ENCODE data around the gene SMURF1. TPM values are rescaled to one million over a fixed set of nuclear protein-coding genes. Genes with fewer than 3 reads are reported as not detected.
"Not testable (repeated sequence)": the region's sequence is repeated elsewhere in the genome, so short reads cannot be mapped to it uniquely, and the experiment has no call there.

The SMURF1 gene
- total RNA-seq, 6 experiments from 2014 or later = 17.8 to 23.4 (median 21.3) TPM

DNA sequence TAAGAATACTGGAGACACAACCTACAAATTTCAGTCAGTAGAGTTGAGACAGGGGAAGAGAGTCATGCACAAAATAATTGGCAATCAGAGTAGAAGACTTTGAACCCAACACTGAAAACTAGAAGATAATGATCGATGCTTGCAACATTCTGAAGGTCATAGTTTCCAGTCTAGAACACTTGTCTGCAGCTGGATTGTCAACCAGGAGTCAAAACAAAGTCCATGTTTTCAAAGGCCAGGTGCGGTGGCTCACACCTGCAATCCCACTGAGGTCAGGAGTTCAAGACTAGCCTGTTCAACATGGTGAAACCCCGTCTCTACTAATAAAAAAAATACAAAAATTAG lies 26.8 kb upstream of the SMURF1 start:
- TF ChIP-seq, protein P1, sequence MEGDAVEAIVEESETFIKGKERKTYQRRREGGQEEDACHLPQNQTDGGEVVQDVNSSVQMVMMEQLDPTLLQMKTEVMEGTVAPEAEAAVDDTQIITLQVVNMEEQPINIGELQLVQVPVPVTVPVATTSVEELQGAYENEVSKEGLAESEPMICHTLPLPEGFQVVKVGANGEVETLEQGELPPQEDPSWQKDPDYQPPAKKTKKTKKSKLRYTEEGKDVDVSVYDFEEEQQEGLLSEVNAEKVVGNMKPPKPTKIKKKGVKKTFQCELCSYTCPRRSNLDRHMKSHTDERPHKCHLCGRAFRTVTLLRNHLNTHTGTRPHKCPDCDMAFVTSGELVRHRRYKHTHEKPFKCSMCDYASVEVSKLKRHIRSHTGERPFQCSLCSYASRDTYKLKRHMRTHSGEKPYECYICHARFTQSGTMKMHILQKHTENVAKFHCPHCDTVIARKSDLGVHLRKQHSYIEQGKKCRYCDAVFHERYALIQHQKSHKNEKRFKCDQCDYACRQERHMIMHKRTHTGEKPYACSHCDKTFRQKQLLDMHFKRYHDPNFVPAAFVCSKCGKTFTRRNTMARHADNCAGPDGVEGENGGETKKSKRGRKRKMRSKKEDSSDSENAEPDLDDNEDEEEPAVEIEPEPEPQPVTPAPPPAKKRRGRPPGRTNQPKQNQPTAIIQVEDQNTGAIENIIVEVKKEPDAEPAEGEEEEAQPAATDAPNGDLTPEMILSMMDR (IDR thresholded peaks at IDR 0.05) = no peak
- no peak for DNase-seq
- Mint-ChIP-seq H3K27ac (no peak overlapping the region), H3K4me1 (ENCODE audit: low read depth) (no peaks in the 10 kb centered on the region), H3K36me3 (ENCODE audit: low read depth) (no peaks in the 10 kb centered on the region), H3K9me3 (no peaks in the 10 kb centered on the region), H3K4me3 (no peak overlapping the region), H3K27me3 (ENCODE audit: insufficient read depth) (peaks cover 18% of the 10 kb centered on the region)

DNA sequence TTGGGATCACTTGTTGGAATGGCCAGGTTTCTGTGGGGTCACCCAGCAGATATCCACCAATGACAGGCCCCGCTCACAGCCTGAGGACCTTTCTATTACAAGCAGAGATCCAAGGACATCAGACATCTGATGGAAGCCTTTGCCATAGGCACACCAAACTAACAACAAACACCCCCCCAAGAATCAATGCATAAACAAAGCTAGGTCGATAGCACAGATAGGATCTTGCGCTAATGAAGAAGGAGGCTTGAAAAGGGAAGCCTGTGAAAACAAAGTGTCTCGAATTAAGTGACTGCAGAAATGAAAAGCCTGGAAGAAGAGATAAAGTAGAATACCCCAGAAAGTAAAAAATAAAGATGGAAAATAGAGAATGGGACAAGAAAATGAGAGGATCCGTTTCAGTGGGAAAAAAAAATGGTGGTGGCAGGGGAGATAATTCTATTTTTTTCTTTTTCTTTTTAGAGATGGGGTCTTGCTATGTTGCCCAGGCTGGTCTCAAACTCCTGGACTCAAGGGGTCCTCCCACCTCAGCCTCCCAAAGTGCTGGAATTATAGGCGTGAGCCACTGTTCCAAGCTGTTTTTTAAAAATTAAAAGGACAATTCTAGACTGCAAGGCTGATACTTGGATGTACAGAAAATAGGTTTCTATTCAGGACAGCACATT lies 26.3 kb upstream of the SMURF1 start:
- H3K4me3 Mint-ChIP-seq = no peak overlapping the region
- TF ChIP-seq, protein P1 (IDR thresholded peaks at IDR 0.05) = no peak
- H3K9me3 Mint-ChIP-seq = no peaks in the 10 kb centered on the region
- DNase-seq = no peak
- H3K4me1 Mint-ChIP-seq (ENCODE audit: low read depth) = no peaks in the 10 kb centered on the region
- peaks cover 18% of the 10 kb centered on the region for H3K27me3 Mint-ChIP-seq (ENCODE audit: insufficient read depth)
- no peaks in the 10 kb centered on the region for H3K36me3 Mint-ChIP-seq (ENCODE audit: low read depth)
- H3K27ac Mint-ChIP-seq = no peak overlapping the region

DNA sequence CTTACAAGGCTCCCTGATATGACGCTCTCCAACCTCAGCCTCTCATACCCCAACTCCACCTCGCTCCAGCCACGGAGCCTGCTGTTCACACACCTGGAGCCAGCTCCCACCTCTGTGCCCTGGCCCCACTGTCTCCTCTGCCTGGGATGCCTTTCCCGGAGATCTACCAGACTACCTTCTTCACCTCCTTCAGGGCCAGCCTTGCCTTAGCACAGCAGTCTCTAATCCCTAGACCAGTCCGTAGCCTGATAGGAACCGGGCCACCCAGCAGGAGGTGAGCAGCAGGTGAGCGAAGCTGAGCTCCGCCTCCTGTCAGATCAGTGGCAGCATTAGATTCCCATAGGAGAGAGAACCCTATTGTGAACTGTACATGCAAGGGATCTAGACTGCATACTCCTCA lies 23.2 kb upstream of the SMURF1 start:
- Mint-ChIP-seq H3K4me3 (no peak overlapping the region), H3K36me3 (ENCODE audit: low read depth) (no peaks in the 10 kb centered on the region), H3K9me3 (no peaks in the 10 kb centered on the region), H3K27ac (no peak overlapping the region), H3K4me1 (ENCODE audit: low read depth) (peaks cover 6% of the 10 kb centered on the region), H3K27me3 (ENCODE audit: insufficient read depth) (peaks cover 15% of the 10 kb centered on the region)
- no peak for DNase-seq
- TF ChIP-seq, protein P1 (IDR thresholded peaks at IDR 0.05) = no peak

DNA sequence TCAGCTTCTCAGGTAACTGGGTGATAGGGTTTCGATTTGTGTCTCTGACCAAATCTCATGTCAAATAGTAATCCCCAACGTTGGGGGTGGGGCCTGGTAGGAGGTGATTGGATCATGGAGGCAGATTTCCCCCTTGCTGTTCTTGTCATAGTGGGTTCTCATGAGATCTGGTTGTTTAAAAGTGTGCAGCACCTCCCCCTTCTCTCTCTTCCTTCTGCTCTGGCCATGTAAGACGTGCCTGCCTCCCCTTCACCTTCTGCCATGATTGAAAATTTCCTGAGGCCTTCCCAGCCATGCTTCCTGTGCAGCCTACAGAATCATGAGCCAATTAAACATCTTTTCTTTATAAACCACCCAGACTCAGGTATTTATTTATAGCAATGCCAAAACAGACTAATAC lies 21.9 kb upstream of the SMURF1 start:
- Mint-ChIP-seq H3K27me3 (ENCODE audit: insufficient read depth) (peaks cover 17% of the 10 kb centered on the region), H3K4me3 (no peak overlapping the region), H3K9me3 (no peaks in the 10 kb centered on the region), H3K27ac (no peak overlapping the region), H3K4me1 (ENCODE audit: low read depth) (peaks cover 6% of the 10 kb centered on the region), H3K36me3 (ENCODE audit: low read depth) (no peaks in the 10 kb centered on the region)
- no peak for DNase-seq
- TF ChIP-seq, protein P1 (IDR thresholded peaks at IDR 0.05) = no peak

DNA sequence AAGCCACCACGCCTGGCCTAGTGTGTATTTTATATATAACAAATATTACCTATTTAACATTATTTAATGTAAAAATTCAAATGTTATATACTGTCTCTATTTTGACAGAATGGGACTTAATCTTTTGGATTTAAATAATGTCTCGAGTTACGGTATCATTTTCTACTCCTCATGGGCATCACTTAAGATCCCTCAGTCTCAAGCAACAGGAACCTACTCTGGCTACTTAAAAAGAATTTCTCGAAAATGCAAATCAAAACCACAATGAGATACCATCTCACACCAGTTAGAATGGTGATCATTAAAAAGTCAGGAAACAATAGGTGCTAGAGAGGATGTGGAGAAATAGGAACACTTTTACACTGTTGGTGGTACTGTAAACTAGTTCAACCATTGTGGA lies 19.8 kb upstream of the SMURF1 start:
- not testable (repeated sequence) for H3K4me3 Mint-ChIP-seq; H3K9me3 Mint-ChIP-seq; H3K36me3 Mint-ChIP-seq (ENCODE audit: low read depth); H3K27ac Mint-ChIP-seq; H3K4me1 Mint-ChIP-seq (ENCODE audit: low read depth); DNase-seq
- H3K27me3 Mint-ChIP-seq (ENCODE audit: insufficient read depth) = peaks cover 19% of the 10 kb centered on the region

DNA sequence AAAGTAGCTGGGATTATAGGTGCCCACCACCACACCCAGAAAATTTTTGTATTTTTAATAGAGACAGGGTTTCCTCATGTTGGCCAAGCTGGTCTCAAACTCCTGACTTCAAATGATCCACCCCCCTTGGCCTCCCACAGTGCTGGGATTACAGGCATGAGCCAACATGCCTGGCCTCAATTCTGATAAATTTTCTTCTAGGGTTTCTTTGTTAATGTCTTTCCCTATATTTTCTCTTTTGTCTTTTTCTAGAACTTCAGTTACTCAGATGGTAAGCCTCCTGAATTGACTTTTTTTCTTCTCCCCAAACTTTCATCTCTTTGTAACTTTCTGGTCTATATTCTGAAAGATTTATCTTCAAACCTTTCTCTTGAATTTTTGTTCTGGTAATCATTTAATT lies 12.7 kb upstream of the SMURF1 start:
- Mint-ChIP-seq H3K9me3 (peaks cover 4% of the 10 kb centered on the region; the same call in 1 of the 2 replicates), H3K4me3 (no peak overlapping the region)
- no peak for DNase-seq

More for the DNA sequence above, 12.7 kb upstream of the SMURF1 start:
- TF ChIP-seq, protein P1 (IDR thresholded peaks at IDR 0.05) = no peak
- Mint-ChIP-seq H3K36me3 (ENCODE audit: low read depth) (peaks cover 5% of the 10 kb centered on the region; the same call in 1 of the 2 replicates), H3K27ac (no peak overlapping the region), H3K4me1 (ENCODE audit: low read depth) (peaks cover 6% of the 10 kb centered on the region; the same call in 1 of the 2 replicates), H3K27me3 (ENCODE audit: insufficient read depth) (peaks cover 20% of the 10 kb centered on the region)

All from HFFc6 (cell line).